Neutrophil (primary cell): Measurements from ENCODE around the gene PAX2.

ENCODE experiments used
- H3K27ac ChIP-seq: fragments of 200-600 bp; sonication (generic); 2 replicates; pipeline ENCODE4 v1.5.1; 2016; ENCODE audit warnings: mild to moderate bottlenecking, moderate library complexity
- H3K27me3 ChIP-seq: fragments of 200-600 bp; sonication (generic); 2 replicates; pipeline ENCODE4 v1.6.0; 2016; ENCODE audit warnings: mild to moderate bottlenecking
- H3K36me3 ChIP-seq: fragments of 200-600 bp; sonication (generic); 2 replicates; pipeline ENCODE4 v1.5.1; 2017
- H3K4me1 ChIP-seq, 2 experiments: fragments of 200-600 bp in 1 of 2; sonication (generic) in 1 of 2; 1 replicate in 1 of 2; 2 replicates in 1 of 2; pipeline versions ENCODE4 v1.5.1 to v1.6.1; 2013 to 2016; ENCODE audit warnings: low read depth in 1 of 2, low read length in 1 of 2, mild to moderate bottlenecking in 1 of 2, moderate library complexity in 1 of 2; ENCODE audit not compliant: control insufficient read depth in 1 of 2, insufficient read depth in 1 of 2
- H3K4me3 ChIP-seq, 2 experiments: fragments of 200-600 bp in 1 of 2; sonication (generic) in 1 of 2; 1 replicate in 1 of 2; 2 replicates in 1 of 2; pipeline ENCODE4 v1.5.1; 2013 to 2016; ENCODE audit warnings: low read depth in 1 of 2, low read length in 1 of 2, mild to moderate bottlenecking in 1 of 2, moderate library complexity in 1 of 2
- H3K9me3 ChIP-seq: fragments of 200-600 bp; sonication (generic); 2 replicates; pipeline ENCODE4 v1.5.1; 2016
- CTCF ChIP-seq: fragments of 200-600 bp; sonication (generic); IDR thresholded peaks from 2 replicates; pipeline ENCODE4 v1.5.1; 2016; ENCODE audit warnings: antibody characterized with exemption

Gene PAX2

GRCh38 chr10:100873827-100874326 lies 128.5 kb downstream of the PAX2 start:
- no peak overlapping the region for H3K4me3 ChIP-seq
- peaks cover 52% of the 10 kb centered on the region for H3K27me3 ChIP-seq
- H3K4me1 ChIP-seq, result no peaks in the 10 kb centered on the region
- no peaks in the 10 kb centered on the region for H3K36me3 ChIP-seq
- TF ChIP-seq CTCF, result no peak
- no peaks in the 10 kb centered on the region for H3K9me3 ChIP-seq
- H3K27ac ChIP-seq, result no peak overlapping the region

- Histone ChIP-seq H3K4me1 (no peaks in the 10 kb centered on the region), H3K36me3 (no peaks in the 10 kb centered on the region), H3K27me3 (peaks cover 46% of the 10 kb centered on the region)
Measured at GRCh38 chr10:100874702-100875483, 129.5 kb downstream of the PAX2 start.

GRCh38 chr10:100875484-100876166 lies 130.2 kb downstream of the PAX2 start:
- Histone ChIP-seq H3K4me3 (no peak overlapping the region), H3K36me3 (no peaks in the 10 kb centered on the region), H3K27me3 (peaks cover 48% of the 10 kb centered on the region), H3K9me3 (no peaks in the 10 kb centered on the region), H3K4me1 (no peaks in the 10 kb centered on the region), H3K27ac (no peak overlapping the region)
- no peak for TF ChIP-seq CTCF

More at GRCh38 chr10:100874702-100875483, 129.5 kb downstream of the PAX2 start:
- Histone ChIP-seq H3K9me3 (no peaks in the 10 kb centered on the region), H3K4me3 (no peak overlapping the region), H3K27ac (no peak overlapping the region)
- TF ChIP-seq CTCF, result no peak

- H3K4me3 ChIP-seq, result no peak overlapping the region
- no peaks in the 10 kb centered on the region for H3K36me3 ChIP-seq
- H3K9me3 ChIP-seq, result no peaks in the 10 kb centered on the region
- H3K27me3 ChIP-seq, result peaks cover 51% of the 10 kb centered on the region
- H3K4me1 ChIP-seq, result no peaks in the 10 kb centered on the region
- no peak overlapping the region for H3K27ac ChIP-seq
- TF ChIP-seq CTCF, result no peak
Measured at GRCh38 chr10:100876585-100877460, 131.4 kb downstream of the PAX2 start.

GRCh38 chr10:100877461-100877850 lies 132.1 kb downstream of the PAX2 start:
- H3K4me1 ChIP-seq, result no peaks in the 10 kb centered on the region
- TF ChIP-seq CTCF, result no peak
- peaks cover 56% of the 10 kb centered on the region for H3K27me3 ChIP-seq
- no peak overlapping the region for H3K27ac ChIP-seq
- H3K9me3 ChIP-seq, result no peaks in the 10 kb centered on the region
- no peaks in the 10 kb centered on the region for H3K36me3 ChIP-seq
- no peak overlapping the region for H3K4me3 ChIP-seq
